IPS-18a (cell line): ENCODE results near the gene GTPBP4.

ENCODE experiments used
- H3K27ac ChIP-seq: one replicate; pipeline ENCODE4 v1.5.1; 2013; ENCODE audit warnings: low read length
- H3K27me3 ChIP-seq: one replicate; pipeline ENCODE4 v1.6.1; 2013; ENCODE audit warnings: mild to moderate bottlenecking, low read length; ENCODE audit not compliant: control insufficient read depth, insufficient read depth
- H3K36me3 ChIP-seq: one replicate; pipeline ENCODE4 v1.6.1; 2013; ENCODE audit warnings: low read depth, low read length; ENCODE audit not compliant: control insufficient read depth
- H3K4me1 ChIP-seq: one replicate; pipeline ENCODE4 v1.6.1; 2013; ENCODE audit warnings: low read depth, low read length; ENCODE audit not compliant: control insufficient read depth
- H3K4me3 ChIP-seq: one replicate; pipeline ENCODE4 v1.5.1; 2013; ENCODE audit warnings: low read length
- H3K9ac ChIP-seq: one replicate; pipeline ENCODE4 v1.6.1; 2013; ENCODE audit warnings: mild to moderate bottlenecking, low read length, moderate library complexity
- H3K9me3 ChIP-seq: one replicate; pipeline ENCODE4 v1.6.1; 2013; ENCODE audit warnings: low read depth, low read length; ENCODE audit not compliant: control insufficient read depth

The GTPBP4 gene

DNA sequence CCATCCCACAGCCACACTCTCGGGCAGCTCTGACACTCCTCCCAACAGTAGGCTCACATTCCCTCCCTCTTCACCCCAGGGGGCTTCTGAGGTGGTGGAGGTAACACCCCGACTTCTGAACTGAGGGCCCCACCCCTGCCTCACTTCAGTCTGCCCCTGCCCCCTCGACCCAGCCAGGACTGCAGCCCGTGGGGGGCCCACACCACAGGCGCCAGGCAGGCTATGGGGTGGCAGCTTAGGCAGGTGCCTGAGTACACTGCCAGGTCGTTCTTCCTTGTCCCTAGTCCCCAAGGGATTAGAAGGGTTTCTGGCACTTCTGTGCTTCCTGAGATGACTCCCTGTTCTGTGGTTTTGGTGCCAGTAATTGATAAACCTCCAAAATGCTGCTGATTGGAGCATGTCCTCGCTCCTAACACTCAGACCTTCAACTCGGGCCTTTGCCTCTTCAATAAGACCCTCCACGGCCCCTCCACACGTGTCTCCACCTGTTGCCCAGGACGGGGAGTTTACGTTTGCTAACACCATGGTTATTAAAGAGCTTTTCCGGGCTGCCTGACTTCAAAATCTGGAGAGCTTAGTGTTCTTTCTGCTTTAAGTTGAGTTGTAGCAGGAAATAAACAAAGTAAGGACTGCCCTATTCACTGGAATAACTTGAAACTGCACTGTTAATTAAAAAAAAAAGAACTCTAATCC lies 33.0 kb upstream of the GTPBP4 start:
- Histone ChIP-seq H3K36me3 (no peaks in the 10 kb centered on the region), H3K9me3 (no peaks in the 10 kb centered on the region), H3K9ac (no peak overlapping the region), H3K27me3 (no peaks in the 10 kb centered on the region), H3K4me3 (no peak overlapping the region), H3K4me1 (no peaks in the 10 kb centered on the region), H3K27ac (no peak overlapping the region)

DNA sequence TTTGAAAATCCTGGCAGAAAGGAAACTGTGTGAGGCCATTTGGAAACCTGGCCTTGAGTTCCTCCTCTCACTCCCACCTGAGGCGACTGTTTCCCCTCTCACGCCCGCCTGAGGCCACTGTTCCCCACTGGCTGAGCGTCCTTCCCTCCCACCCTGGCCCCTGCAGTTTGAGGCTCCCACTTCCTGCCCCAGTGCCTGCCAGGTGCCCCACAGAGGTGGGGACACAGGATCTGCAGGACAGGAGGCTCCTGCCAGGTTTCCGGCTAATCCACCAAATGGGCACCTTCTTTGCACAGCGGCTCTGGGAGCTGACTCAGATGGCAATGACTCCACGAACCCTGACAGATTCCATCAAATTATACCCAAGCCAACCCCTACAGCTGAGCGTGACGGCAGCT lies 32.4 kb upstream of the GTPBP4 start:
- Histone ChIP-seq H3K27ac (no peak overlapping the region), H3K27me3 (no peaks in the 10 kb centered on the region), H3K36me3 (no peaks in the 10 kb centered on the region), H3K4me3 (no peak overlapping the region), H3K9me3 (no peaks in the 10 kb centered on the region), H3K9ac (no peak overlapping the region), H3K4me1 (no peaks in the 10 kb centered on the region)

DNA sequence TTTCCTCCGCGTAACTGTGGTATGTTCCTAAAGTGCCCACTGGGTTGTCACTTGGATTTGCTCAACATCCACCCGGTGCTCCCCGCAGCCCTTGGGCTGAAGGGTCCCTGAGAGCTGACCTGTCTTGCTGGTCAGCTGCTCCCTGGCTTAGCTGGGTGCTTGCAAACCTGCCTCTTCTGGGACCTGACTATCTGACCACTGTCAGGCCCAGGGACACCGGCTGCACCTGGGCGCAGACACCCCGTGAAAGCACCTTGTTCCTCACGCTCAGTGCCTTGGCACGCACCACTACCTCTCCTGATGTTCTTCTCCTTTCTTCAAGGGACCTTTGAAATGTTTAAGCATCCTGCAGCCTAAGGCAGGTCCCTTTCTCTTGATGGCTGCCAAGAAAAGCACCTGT lies 30.1 kb upstream of the GTPBP4 start:
- Histone ChIP-seq H3K9me3 (no peaks in the 10 kb centered on the region), H3K9ac (no peak overlapping the region), H3K27me3 (no peaks in the 10 kb centered on the region)

DNA sequence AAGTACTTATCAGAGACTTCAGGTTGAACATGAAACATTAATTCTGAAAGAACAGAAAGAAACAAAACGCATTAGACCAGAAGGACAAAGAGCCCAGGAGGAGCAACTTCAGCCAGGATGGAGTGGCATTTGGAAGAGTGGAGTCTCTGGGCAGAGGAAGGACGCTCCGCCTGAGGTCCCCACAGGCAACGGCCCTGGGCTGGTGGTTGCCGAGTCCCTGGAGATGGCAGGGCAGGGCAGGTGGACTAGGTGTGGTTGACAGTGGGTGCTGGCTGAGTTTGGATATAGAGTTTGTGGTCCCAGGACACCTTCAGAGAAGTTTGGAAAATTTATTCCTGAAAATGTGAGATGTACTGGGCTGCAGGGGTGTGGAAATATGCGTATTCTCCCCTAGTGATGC lies 29.4 kb upstream of the GTPBP4 start:
- Histone ChIP-seq H3K4me3 (no peak overlapping the region), H3K27me3 (no peaks in the 10 kb centered on the region), H3K27ac (no peak overlapping the region), H3K4me1 (no peaks in the 10 kb centered on the region), H3K9me3 (no peaks in the 10 kb centered on the region), H3K9ac (no peak overlapping the region), H3K36me3 (no peaks in the 10 kb centered on the region)

More for the DNA sequence above, 30.1 kb upstream of the GTPBP4 start:
- Histone ChIP-seq H3K36me3 (no peaks in the 10 kb centered on the region), H3K27ac (no peak overlapping the region), H3K4me3 (no peak overlapping the region), H3K4me1 (no peaks in the 10 kb centered on the region)

DNA sequence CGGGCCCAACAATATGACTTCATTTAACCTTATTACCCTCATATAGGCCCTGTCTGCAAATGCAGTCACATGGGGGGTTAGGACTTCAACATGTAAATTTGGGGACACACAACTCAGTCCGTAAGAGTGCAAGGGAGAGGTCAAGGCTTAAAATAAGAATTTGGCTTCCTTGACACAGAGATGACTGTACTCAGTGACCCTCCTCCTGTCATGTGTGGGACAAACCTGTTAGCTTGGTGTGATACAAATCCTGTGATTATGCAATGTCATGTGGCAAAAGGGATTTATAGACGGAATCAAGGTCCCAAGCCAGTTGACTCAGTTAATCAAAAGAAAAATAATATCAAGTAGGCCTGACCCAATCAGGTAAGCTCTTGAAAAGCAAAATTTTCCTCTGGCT lies 25.9 kb upstream of the GTPBP4 start:
- H3K9me3 ChIP-seq, result no peaks in the 10 kb centered on the region

DNA sequence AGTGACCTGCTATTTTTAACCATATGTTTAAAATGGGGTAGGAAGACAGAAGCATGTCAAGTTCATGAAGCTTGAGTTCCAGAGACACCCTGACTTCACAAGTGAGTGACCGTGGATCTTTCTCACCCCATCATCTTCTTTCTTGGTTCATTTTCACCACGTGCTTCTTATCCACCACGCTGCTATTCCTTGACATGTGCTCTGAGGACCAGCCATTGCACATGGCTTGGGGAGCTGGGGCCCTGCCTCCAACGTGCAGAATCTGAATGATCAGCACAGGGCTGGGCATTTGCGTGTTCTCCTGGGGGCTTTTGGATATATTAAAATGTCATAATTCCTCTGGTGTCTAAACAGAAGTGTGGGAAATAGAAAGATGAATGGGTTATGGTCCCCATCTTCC lies 25.0 kb upstream of the GTPBP4 start:
- no peaks in the 10 kb centered on the region for H3K36me3 ChIP-seq
- H3K9me3 ChIP-seq, result no peaks in the 10 kb centered on the region
- H3K27ac ChIP-seq, result no peak overlapping the region
- no peak overlapping the region for H3K9ac ChIP-seq
- no peaks in the 10 kb centered on the region for H3K4me1 ChIP-seq
- H3K4me3 ChIP-seq, result no peak overlapping the region
- no peaks in the 10 kb centered on the region for H3K27me3 ChIP-seq

More for the DNA sequence above, 25.9 kb upstream of the GTPBP4 start:
- Histone ChIP-seq H3K4me1 (no peaks in the 10 kb centered on the region), H3K36me3 (no peaks in the 10 kb centered on the region), H3K9ac (no peak overlapping the region), H3K27ac (no peak overlapping the region), H3K27me3 (no peaks in the 10 kb centered on the region), H3K4me3 (no peak overlapping the region)

DNA sequence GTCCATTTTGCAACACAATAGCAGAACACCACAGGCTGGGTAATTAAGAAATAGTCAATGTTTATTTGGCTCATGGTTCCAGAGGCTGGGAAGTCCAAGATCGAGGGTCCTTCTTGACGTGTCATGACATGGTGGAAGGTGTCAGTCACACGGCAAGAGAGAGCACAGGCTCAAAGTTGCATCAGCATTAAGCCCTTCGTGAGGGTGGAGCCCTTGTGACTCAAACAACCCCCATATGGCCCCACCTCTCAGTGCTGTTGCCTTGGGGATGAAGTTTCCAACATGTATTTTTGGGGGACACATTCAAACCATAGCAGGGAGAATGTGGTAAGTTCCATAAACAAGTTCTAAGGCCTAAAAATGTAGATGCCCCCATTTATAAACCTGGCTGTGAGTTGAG lies 24.6 kb upstream of the GTPBP4 start:
- Histone ChIP-seq H3K4me3 (no peak overlapping the region), H3K9ac (no peak overlapping the region), H3K36me3 (no peaks in the 10 kb centered on the region), H3K27me3 (no peaks in the 10 kb centered on the region), H3K4me1 (no peaks in the 10 kb centered on the region), H3K9me3 (no peaks in the 10 kb centered on the region), H3K27ac (no peak overlapping the region)

DNA sequence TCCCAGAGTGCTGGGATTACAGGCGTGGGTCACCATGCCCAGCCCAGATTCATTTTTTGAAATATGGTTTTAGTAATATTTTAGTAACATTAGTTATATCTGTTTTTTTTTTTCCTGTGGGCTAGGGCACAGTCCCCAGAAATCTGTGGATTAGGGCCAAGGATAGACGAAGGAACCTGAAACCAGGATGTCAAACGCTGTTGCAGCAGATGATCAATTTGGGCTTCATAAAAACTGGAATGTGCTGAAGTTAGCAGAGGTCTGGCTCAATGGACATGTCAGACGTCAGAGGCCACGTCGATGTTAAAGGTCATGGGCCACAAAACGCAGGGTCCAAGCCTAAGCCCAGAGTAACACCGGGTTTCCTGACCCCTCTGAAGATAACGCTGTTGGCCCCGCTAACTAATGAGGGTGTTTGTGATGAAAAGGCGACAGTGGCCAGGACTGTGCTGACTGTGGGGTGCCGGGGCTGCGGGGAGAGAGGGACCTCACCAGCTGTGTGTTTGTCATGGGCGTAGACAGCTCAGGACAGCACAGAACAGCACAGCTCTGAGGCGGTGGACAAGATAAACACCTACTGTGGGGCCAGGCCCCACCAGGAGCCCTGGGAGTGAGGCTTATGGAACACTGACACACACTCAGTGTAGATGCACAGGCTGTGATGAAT lies 23.8 kb upstream of the GTPBP4 start:
- no peaks in the 10 kb centered on the region for H3K4me1 ChIP-seq
- H3K36me3 ChIP-seq, result no peaks in the 10 kb centered on the region
- H3K9ac ChIP-seq, result no peak overlapping the region
- no peaks in the 10 kb centered on the region for H3K9me3 ChIP-seq
- no peak overlapping the region for H3K4me3 ChIP-seq
- no peaks in the 10 kb centered on the region for H3K27me3 ChIP-seq
- H3K27ac ChIP-seq, result no peak overlapping the region

DNA sequence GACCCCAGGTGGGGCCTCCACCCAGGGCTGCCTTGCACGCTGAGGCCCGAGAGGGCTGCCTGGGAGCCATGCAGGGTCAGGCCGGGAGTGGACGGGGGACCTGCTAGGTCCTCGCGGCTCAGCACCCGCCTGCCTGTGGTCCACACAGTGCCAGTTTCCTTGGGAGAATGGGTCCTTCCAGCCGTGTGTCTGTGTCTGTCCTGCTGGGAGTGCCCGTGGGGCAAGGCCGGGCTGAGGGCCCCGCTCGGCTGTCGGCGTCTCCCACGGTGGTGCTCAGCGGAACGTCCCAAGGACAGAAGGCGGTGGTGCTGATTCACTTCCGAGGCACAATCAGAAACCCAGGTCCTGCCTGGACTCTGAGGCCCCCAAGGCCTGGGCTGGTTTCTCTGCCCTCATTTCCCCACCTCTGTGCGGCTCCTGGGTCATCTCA lies 23.2 kb upstream of the GTPBP4 start:
- Histone ChIP-seq H3K9me3 (no peaks in the 10 kb centered on the region), H3K36me3 (no peaks in the 10 kb centered on the region), H3K4me3 (no peak overlapping the region), H3K4me1 (no peaks in the 10 kb centered on the region), H3K27me3 (no peaks in the 10 kb centered on the region), H3K9ac (no peak overlapping the region), H3K27ac (no peak overlapping the region)

DNA sequence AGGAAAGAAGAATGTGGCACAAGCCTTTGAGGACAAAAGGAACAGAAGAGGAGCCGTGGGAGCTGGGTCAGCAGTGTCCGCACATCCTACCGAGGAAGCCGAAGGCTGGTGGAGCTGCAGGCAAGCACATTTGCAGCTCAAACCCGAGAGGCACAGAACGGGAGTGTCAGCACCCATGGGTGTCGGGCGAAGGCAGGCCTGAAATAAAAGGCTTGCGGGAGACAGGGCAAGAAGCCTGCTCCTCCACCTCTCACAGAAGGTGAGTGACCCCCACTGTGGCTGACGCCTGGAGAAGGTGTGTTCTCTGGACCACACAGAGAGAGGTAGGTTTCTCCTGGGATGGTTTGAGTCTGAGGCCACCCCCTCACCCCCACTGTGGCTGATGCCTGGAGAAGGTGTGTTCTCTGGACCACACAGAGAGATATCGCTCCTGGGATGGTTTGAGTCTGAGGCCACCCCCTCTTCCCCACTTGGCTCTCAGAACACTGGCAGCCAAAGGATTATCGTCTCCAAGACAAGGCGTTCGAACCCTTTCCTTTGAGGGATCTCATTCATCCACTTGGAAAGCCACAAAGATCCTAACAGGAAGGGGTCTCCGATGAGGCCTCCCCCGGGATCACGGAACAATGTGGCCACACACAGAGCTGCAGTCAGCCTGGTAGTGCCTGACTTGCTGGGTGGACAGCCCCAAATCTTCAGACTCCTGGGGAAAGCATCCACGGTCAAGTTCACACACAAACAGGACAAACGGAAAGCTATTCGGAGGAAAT lies 21.6 kb upstream of the GTPBP4 start:
- Histone ChIP-seq H3K4me1 (no peaks in the 10 kb centered on the region), H3K9me3 (no peaks in the 10 kb centered on the region), H3K4me3 (no peak overlapping the region), H3K27ac (no peak overlapping the region), H3K9ac (no peak overlapping the region), H3K27me3 (no peaks in the 10 kb centered on the region), H3K36me3 (no peaks in the 10 kb centered on the region)

DNA sequence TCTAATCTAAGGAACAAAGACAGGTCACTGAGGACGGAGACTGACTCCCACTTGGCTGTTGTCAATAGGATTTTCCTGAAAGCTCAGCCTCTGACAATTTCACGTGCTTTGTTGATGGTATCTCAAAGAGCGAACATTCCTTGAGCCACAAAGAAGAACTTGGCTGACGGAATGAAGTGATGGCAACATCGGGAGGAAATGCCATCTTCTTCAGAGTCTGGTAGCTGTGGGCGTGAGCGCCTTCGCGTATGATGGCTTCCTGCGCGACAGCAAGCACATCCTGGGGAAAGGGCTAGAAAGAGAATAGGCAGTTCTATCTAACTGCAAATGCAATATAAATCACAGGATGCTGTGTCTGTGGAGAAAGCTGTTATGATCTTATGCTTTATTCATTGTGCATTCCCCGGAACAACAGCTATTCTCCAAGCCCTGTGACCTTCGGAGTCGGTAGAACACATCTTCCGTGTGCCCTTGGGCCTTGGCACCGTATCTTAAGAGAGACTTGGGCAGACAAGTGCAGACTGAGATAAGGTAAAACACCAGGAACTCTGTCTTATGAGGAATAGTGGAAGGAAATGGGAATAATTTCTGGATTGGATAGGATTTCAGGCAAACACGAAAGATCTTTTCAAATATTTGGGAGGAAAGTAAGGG lies 19.6 kb upstream of the GTPBP4 start:
- H3K27ac ChIP-seq, result no peak overlapping the region
- no peak overlapping the region for H3K4me3 ChIP-seq
- no peaks in the 10 kb centered on the region for H3K27me3 ChIP-seq
- H3K4me1 ChIP-seq, result peaks cover 1% of the 10 kb centered on the region
- no peak overlapping the region for H3K9ac ChIP-seq
- H3K9me3 ChIP-seq, result no peaks in the 10 kb centered on the region
- no peaks in the 10 kb centered on the region for H3K36me3 ChIP-seq
